ENCODE measurements around the gene GNB3. TPM values are rescaled to one million over a fixed set of nuclear protein-coding genes. Genes with fewer than 3 reads are reported as not detected.

Gene GNB3
- total and polyA plus RNA-seq, 2 of the 4 experiments (the other 2 are of a cell fraction), result 0.72 to 20.5 TPM

- no peak overlapping the region for H3K4me3 ChIP-seq (ENCODE audit: insufficient read depth, low read depth, low read length)
- H2BK15ac ChIP-seq (ENCODE audit: low read depth, low read length), result no peak overlapping the region
- no peak overlapping the region for H2AK5ac ChIP-seq (ENCODE audit: low read depth, low read length)
- dilution Hi-C loops (cut with HindIII; ENCODE audit: low sequenced_read_pairs, unreplicated experiment) (no loop called here), intact Hi-C loops (cut with micrococcal nuclease) (no loop called here), in situ Hi-C loops (cut with MboI; ENCODE audit: low sequenced_read_pairs) (no loop called here)
- H3K9ac ChIP-seq (ENCODE audit: low read depth, low read length), result no peak overlapping the region
- H3K27me3 ChIP-seq (ENCODE audit: control insufficient read depth, insufficient read depth, low read length), result no peaks in the 10 kb centered on the region
- H3K9me1 ChIP-seq (ENCODE audit: insufficient read depth, low read length), result no peaks in the 10 kb centered on the region
- no peak overlapping the region for H2AK9ac ChIP-seq (replicated peaks; ENCODE audit: low read depth, low read length, poor library complexity)
- H2AFZ ChIP-seq (replicated peaks; ENCODE audit: low read length, poor library complexity), result no peak overlapping the region
- no peak overlapping the region for H3K14ac ChIP-seq (replicated peaks; ENCODE audit: low read depth, low read length)
- POLR2A ChIA-PET (ENCODE audit: unreplicated experiment), result interaction anchor here (0.7 kb wide), 1 partner anchor 15 kb away, joined by 4 read pairs; the partner anchor contains the start of gene GPR162
- DNase-seq (no peak), ATAC-seq (ENCODE audit: low read depth) (no peak)
- CTCF ChIA-PET, result no interaction called here
- H3K27ac ChIP-seq (ENCODE audit: insufficient read depth, low read length), result no peak overlapping the region
- no peak overlapping the region for H3K23ac ChIP-seq (ENCODE audit: low read depth, low read length)
- no peaks in the 10 kb centered on the region for H4K20me1 ChIP-seq (ENCODE audit: insufficient read depth, low read length)
- H2BK5ac ChIP-seq (ENCODE audit: low read depth, low read length, poor library complexity, severe bottlenecking), result no peak overlapping the region
- no peak overlapping the region for H3K4ac ChIP-seq (ENCODE audit: low read depth, low read length)
- peaks cover 3% of the 10 kb centered on the region; the same call in 1 of the 2 replicates for H3K36me3 ChIP-seq (ENCODE audit: control insufficient read depth, insufficient read depth, low read length)
- no CpG with 5 or more reads among the region's 1 CpG for WGBS, 2 experiments (ENCODE audit: extremely low coverage in 2 of 2, insufficient read length in 1 of 2)
- H2BK20ac ChIP-seq (ENCODE audit: low read depth, low read length), result no peak overlapping the region
- no peak overlapping the region for H4K8ac ChIP-seq (ENCODE audit: low read depth in 2 of 2, low read length in 2 of 2)
- no peaks in the 10 kb centered on the region for H3K79me1 ChIP-seq (ENCODE audit: low read depth in 1 of 2, low read length in 2 of 2)
- H3K18ac ChIP-seq (ENCODE audit: low read depth, low read length), result no peak overlapping the region
- no peaks in the 10 kb centered on the region for H3K9me3 ChIP-seq (ENCODE audit: control insufficient read depth, insufficient read depth, low read length)
- no peak overlapping the region for H3K56ac ChIP-seq (ENCODE audit: extremely low read depth, insufficient read depth, low read length)
- H4K5ac ChIP-seq (ENCODE audit: low read depth, low read length), result no peak overlapping the region
- TF ChIP-seq CTCF (conservative IDR thresholded peaks at IDR 0.05; ENCODE audit: low read depth, low read length) (no peak), SMC3 (IDR thresholded peaks at IDR 0.05; ENCODE audit: low read depth, low read length) (no peak), MXI1 (IDR thresholded peaks at IDR 0.05; ENCODE audit: borderline replicate concordance, low read depth, low read length) (no peak), RCOR1 (IDR thresholded peaks at IDR 0.05; ENCODE audit: insufficient replicate concordance, low read length) (no peak), MAZ (IDR thresholded peaks at IDR 0.05; ENCODE audit: borderline replicate concordance, low read depth, low read length) (no peak), NFE2L2 (IDR thresholded peaks at IDR 0.05; ENCODE audit: low read depth, low read length) (no peak), MAFK (IDR thresholded peaks at IDR 0.05; ENCODE audit: low read depth, low read length) (no peak), RFX5 (IDR thresholded peaks at IDR 0.05; ENCODE audit: low read depth, low read length) (no peak), POLR2A (IDR thresholded peaks at IDR 0.05; ENCODE audit: low read depth, low read length) (no peak), FOS (IDR thresholded peaks at IDR 0.05; ENCODE audit: low read depth, low read length) (no peak), ELK1 (IDR thresholded peaks at IDR 0.05; ENCODE audit: borderline replicate concordance, low read depth, low read length) (no peak), CHD1 (IDR thresholded peaks at IDR 0.05; ENCODE audit: low read depth, low read length) (no peak), CEBPB (IDR thresholded peaks at IDR 0.05; ENCODE audit: low read depth, low read length) (no peak), RAD21 (IDR thresholded peaks at IDR 0.05; ENCODE audit: low read length) (no peak), BHLHE40 (IDR thresholded peaks at IDR 0.05; ENCODE audit: low read depth, low read length) (no peak), USF2 (IDR thresholded peaks at IDR 0.05; ENCODE audit: low read depth, low read length) (no peak)
- no peaks in the 10 kb centered on the region for H3K4me1 ChIP-seq (ENCODE audit: control insufficient read depth, insufficient read depth, low read length)
- H2BK120ac ChIP-seq (ENCODE audit: low read depth, low read length), result no peak overlapping the region
- no peak overlapping the region for H4K91ac ChIP-seq (ENCODE audit: insufficient read depth, low read depth, low read length)
- H3K4me2 ChIP-seq (ENCODE audit: low read depth, low read length), result no peak overlapping the region
- BruUV-seq (replicated peaks), result no TSS peak
These were observed 33.6 kb upstream of the GNB3 start for GRCh38 chr12:6807170-6807569.
